ENCODE results near the gene MLEC. TPM values are rescaled to one million over a fixed set of nuclear protein-coding genes. Genes with fewer than 3 reads are reported as not detected.

Gene MLEC
- total RNA-seq, 1 experiment from 2014 or later, result 181 TPM

GRCh38 chr12:120705618-120706017, 18.7 kb downstream of the MLEC start:
- H3K4me2 ChIP-seq (ENCODE audit: insufficient read depth, insufficient read length, low read length), result no peak overlapping the region
- H3K4me1 ChIP-seq (ENCODE audit: insufficient read depth, low read length), result no peaks in the 10 kb centered on the region; the same call in 1 of the 2 replicates
- no peak overlapping the region for H2AK5ac ChIP-seq (ENCODE audit: insufficient read length, low read length)
- no peak overlapping the region for H2AFZ ChIP-seq (ENCODE audit: low read length)
- H3K27me3 Mint-ChIP-seq (ENCODE audit: low read depth), result no peaks in the 10 kb centered on the region
- H4K8ac ChIP-seq (replicated peaks; ENCODE audit: insufficient read length, low read depth, low read length), result no peak overlapping the region
- H3K56ac ChIP-seq (ENCODE audit: insufficient read length, low read depth, low read length), result no peak overlapping the region
- no peak overlapping the region for H4K5ac ChIP-seq (ENCODE audit: insufficient read length, low read depth, low read length)
- H3K23me2 ChIP-seq (ENCODE audit: insufficient read length, low read depth, low read length, poor library complexity, severe bottlenecking), result no peaks in the 10 kb centered on the region
- no peak overlapping the region for H2BK20ac ChIP-seq (ENCODE audit: low read depth, low read length, poor library complexity, severe bottlenecking)
- no peak overlapping the region for H2BK120ac ChIP-seq (ENCODE audit: low read depth, low read length, poor library complexity, severe bottlenecking)
- no peak for TF ChIP-seq CTCF (conservative IDR thresholded peaks at IDR 0.05)
- H3K36me3 Mint-ChIP-seq (ENCODE audit: insufficient read depth in 1 of 3, low read depth in 3 of 3), result peaks cover 13 to 26% (median 22%) of the 10 kb centered on the region in 3 experiments; a peak in 6 of 7 replicates
- H3K4me3 Mint-ChIP-seq, result no peak overlapping the region
- no peak for DNase-seq
- peak overlapping the region in 2 of 3 experiments; percentile 34 to 48; a peak in 1 of 7 replicates for H3K27ac Mint-ChIP-seq
- no peak overlapping the region for H2BK12ac ChIP-seq (ENCODE audit: insufficient read length, low read depth, low read length)
- no peaks in the 10 kb centered on the region for H4K20me1 ChIP-seq (ENCODE audit: control insufficient read depth, insufficient read depth, insufficient read length)
- no peak overlapping the region for H3K18ac ChIP-seq (ENCODE audit: insufficient read length, low read depth, low read length)
- peaks cover 6% of the 10 kb centered on the region in 2 experiments for H3K4me1 Mint-ChIP-seq
- no peaks in the 10 kb centered on the region for H3K79me1 ChIP-seq (ENCODE audit: insufficient read depth, low read depth, low read length, poor library complexity, severe bottlenecking)
- no peak overlapping the region for H2BK15ac ChIP-seq (ENCODE audit: low read depth, low read length)
- H3K27me3 ChIP-seq (ENCODE audit: insufficient read depth, low read length), result no peaks in the 10 kb centered on the region
- no peak overlapping the region for H3K14ac ChIP-seq (ENCODE audit: insufficient read depth, low read length)
- no peak overlapping the region for H4K91ac ChIP-seq (ENCODE audit: insufficient read length, low read depth, low read length)
- H3K9me3 ChIP-seq (ENCODE audit: control insufficient read depth, low read depth, low read length), result no peaks in the 10 kb centered on the region
- no peak overlapping the region for H3K23ac ChIP-seq (ENCODE audit: insufficient read length, low read depth, low read length)
- no peak overlapping the region for H2BK5ac ChIP-seq (ENCODE audit: insufficient read length, low read length)
- no peak overlapping the region for H3T11ph ChIP-seq (ENCODE audit: low read length)
- no peak overlapping the region for H3K4ac ChIP-seq (ENCODE audit: low read depth, low read length)
- H3K27ac ChIP-seq (ENCODE audit: insufficient read length, low read depth, low read length), result no peak overlapping the region
- no CpG with 5 or more reads among the region's 1 CpG for WGBS (ENCODE audit: extremely low coverage, insufficient read length, low lambda C conversion rate)
- H3K79me2 ChIP-seq (ENCODE audit: insufficient read depth, low read length), result no peaks in the 10 kb centered on the region
- no peaks in the 10 kb centered on the region for H3K9me3 Mint-ChIP-seq
- no peak overlapping the region for H3K9ac ChIP-seq (ENCODE audit: extremely low read depth, insufficient read length, low read length)
